Superior temporal gyrus (tissue), 1 donor: ENCODE results near the gene CHRNB1.

Experiments used
- DNase-seq: peaks from one replicate; pipeline ENCODE4 v3.0.0-alpha.2; 2016; ENCODE audit errors: extremely low spot score

The CHRNB1 gene

DNA sequence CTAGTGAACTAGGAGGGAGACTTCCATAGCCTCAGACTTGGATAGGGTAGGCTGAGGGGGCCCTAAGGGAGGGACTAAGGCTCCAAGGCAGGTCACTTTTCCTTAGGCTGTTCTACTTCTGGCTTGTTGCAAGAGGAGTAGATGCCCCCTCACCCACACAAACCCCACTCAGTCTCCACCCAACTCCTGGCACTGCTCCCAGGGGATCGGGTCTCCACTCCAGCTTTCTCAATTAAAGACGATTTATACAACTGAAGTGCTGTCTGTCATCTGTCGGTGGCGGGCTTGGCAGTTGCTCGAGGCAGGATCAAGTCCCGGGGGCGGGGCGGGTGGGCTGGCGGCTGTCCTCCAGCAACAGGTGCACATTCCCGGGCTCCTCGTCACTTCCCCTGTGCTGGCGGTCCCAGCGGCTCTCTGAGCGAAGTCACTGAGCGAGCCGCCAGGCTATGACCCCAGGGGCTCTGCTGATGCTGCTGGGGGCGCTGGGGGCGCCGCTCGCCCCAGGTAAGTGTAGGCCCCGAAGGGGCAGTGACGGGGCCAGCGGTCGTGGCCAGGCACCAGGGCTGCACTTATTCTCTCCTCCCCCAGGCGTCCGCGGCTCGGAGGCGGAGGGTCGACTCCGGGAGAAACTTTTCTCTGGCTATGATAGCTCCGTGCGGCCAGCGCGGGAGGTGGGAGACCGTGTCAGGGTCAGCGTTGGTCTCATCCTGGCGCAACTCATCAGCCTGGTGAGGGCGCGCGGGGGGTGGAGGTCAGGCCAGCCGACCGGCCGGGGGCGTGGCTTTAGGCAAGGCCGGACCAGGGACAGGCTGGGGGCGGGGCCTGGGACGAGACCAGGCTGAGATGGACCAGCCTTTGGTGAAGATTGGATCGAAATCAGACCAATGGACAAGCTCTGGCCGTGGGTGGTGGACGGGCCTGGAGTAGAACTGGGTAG is at the start of gene CHRNB1:
Gene CHRNB1, plus strand, starts transcription at position 380 of the 937 bp plus-strand sequence. Its CDS starts 67 bp downstream, at position 447.
- DNase-seq = peak; percentile 70

GRCh38 chr17:7396147-7396546 is 48.7 kb upstream of the CHRNB1 start:
- DNase-seq = no peak

DNA sequence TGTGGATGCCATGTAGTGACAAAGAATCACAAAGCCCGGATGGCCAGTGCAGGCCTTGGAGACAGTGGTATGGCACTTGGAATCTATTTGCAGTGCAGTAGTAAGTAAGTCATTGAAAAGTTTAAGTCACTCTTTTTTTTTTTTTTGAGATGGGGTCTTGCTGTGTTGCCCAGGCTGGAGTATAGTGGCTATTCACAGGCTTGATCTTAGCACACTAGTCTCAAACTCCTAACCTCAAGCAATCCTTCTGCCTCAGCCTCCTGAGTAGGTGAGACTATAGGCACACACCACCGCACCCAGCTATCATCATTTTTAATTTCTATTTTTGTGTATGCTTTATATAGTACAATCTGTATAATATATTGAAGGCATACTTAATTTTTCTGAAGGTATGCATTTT is 46.2 kb upstream of the CHRNB1 start:
- DNase-seq = no peak

- no peak for DNase-seq
Observed at GRCh38 chr17:7403043-7403726, 41.7 kb upstream of the CHRNB1 start.

- DNase-seq = no peak
Observed at GRCh38 chr17:7403727-7403976, 41.2 kb upstream of the CHRNB1 start.

DNA sequence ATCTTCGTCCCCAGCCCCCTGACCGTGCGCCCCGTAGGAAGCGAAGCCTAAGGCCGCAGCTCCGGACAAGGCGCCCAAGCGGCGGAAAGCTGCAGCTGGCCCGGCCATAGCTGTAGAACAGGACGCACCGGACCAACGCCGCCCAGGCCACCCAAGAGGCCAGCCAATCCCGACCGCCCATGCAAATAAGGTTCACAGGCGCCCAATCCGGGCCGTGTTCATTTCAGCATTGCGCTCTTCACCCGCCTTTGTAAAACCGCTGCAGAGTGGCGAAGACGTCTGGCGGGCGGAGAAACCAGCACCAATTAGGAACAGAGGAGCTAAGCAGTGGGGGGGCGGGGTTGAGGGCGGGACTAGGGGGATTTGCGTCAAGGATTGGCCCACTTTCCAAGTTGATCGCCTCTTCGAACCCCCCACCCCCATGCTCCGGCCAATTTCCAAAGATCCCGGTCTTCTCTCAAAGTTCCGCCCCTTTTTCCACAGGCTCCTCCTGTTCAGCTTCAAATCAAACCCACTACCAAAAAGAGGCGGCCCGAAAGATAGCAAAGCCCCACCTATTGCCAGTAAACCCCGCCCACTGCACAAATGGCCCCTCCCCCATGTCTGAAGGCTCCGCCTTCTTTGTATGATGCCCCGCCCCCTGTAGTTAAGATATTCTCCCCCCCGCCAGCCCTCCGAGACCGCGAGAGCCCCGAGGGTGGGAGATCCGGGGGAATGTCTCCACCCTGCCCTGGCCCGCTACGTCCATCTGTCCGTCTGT is 40.7 kb upstream of the CHRNB1 start, which contains the start of gene TMEM256:
Gene TMEM256, minus strand, starts transcription at position 121 of the 760 bp plus-strand sequence. Its CDS starts 13 bp downstream, at position 108.
- peak; percentile 99 for DNase-seq

DNA sequence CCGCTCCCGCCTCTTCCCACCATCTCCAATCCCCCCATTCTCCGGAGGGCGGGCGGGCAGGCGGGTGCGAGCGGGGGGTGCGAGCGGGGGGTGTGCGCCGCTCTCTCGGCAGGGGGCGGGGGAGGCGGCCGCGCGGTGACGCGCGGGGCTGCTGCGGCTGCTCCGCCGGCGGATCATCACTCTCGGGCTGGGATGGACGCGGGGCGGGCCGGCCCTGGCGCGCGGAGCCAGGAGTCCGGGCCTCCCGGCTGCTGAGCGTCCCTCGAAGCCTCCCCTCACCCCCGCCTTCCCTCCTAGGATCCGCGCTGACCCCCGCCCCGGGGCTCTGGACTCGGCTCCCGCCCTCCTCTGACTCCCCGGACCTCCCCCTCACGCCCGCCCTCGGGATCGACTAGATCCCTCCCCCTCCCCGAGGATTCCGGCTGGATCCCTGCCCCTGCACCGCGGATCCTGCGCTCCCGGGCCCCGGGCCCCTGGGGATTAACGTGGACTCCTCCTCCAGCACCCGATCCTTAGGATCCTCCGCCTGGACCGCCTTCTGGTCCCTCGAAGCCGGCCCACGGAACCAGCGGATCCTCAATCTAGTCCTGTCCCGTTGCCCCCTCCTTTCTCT is 40.0 kb upstream of the CHRNB1 start:
- DNase-seq = no peak

- DNase-seq = no peak
Observed at GRCh38 chr17:7405350-7406234, 39.3 kb upstream of the CHRNB1 start.

DNA sequence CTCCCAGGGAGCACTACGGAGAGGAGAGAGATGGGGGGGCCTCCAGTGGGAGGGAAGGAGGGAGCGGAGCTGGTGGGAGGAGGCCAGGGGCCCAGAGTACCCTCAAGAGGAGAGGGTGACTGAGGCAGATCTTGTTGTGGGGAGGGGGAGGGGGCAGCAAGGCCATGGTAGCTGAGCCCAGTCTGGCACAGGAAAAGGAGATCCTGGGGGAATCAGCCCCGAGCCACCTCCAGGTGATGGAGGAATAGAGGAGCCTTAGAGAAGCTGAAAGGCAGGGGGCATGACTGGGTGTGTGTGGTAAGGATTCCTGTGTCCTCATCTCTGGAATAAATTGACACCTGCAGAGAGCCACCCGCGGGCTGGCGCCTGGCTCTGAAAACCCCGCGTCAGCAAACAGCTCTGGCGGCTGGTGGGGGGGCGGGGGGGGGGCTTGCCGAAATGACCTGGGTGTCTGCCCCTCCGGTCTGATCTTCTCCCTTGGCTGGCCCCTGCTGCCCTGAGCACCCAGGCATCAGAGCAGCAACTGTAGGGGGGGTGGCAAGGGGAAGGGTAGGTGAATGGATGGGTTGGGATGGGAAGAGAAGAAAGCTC is 38.5 kb upstream of the CHRNB1 start:
- no peak for DNase-seq

GRCh38 chr17:7407082-7407481 is 37.8 kb upstream of the CHRNB1 start:
- no peak for DNase-seq

- DNase-seq = no peak
Observed at GRCh38 chr17:7407485-7408251, 37.2 kb upstream of the CHRNB1 start, which contains the start of gene NLGN2. Gene NLGN2, plus strand, starts transcription at chr17:7407845. Its CDS starts 411 bp downstream, at chr17:7408256.

DNA sequence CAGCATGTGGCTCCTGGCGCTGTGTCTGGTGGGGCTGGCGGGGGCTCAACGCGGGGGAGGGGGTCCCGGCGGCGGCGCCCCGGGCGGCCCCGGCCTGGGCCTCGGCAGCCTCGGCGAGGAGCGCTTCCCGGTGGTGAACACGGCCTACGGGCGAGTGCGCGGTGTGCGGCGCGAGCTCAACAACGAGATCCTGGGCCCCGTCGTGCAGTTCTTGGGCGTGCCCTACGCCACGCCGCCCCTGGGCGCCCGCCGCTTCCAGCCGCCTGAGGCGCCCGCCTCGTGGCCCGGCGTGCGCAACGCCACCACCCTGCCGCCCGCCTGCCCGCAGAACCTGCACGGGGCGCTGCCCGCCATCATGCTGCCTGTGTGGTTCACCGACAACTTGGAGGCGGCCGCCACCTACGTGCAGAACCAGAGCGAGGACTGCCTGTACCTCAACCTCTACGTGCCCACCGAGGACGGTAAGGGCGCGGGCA is 36.6 kb upstream of the CHRNB1 start:
- no peak for DNase-seq

GRCh38 chr17:7408863-7409262 is 36.0 kb upstream of the CHRNB1 start:
- no peak for DNase-seq

- no peak for DNase-seq
Observed at GRCh38 chr17:7409716-7410115, 35.1 kb upstream of the CHRNB1 start.

DNA sequence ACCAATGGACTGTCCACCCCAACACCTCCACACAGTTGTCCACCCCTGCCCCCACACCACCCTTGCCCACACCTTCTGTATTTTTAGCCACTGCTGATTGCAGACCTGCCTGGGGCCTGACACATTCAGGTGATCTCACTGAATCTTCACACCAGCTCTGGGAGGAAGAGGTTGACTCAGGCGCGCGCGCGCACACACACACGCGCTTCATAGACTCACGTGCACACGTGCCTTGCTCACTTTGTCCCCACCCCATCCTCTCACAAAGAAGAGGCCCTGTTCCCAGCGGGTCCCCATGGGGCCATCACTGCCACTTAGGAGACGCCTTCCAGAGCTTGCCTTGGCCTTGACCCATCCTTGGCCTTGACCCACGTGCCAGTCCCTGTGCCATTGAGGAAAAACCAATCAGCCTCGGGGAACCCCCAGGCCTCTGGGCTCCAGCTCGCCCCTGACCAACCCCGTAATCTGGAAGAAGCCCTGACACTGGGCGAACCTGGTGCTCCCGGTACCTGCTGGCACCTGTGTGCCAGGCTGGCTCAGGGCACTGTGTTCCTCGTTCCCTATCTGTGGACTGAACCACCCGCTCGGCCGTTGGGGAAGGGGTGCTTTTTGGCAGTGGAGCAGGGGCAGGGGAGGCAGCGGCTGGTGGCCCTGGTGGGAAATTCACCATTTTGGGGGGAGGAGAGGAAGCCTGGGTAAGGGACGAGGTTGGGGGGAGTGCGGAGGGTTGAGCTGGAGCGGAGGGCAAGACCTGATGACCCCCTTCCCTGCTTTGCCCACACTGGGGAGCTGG is 34.0 kb upstream of the CHRNB1 start:
- no peak for DNase-seq

- no peak for DNase-seq
Observed at GRCh38 chr17:7411427-7411750, 33.5 kb upstream of the CHRNB1 start.

DNA sequence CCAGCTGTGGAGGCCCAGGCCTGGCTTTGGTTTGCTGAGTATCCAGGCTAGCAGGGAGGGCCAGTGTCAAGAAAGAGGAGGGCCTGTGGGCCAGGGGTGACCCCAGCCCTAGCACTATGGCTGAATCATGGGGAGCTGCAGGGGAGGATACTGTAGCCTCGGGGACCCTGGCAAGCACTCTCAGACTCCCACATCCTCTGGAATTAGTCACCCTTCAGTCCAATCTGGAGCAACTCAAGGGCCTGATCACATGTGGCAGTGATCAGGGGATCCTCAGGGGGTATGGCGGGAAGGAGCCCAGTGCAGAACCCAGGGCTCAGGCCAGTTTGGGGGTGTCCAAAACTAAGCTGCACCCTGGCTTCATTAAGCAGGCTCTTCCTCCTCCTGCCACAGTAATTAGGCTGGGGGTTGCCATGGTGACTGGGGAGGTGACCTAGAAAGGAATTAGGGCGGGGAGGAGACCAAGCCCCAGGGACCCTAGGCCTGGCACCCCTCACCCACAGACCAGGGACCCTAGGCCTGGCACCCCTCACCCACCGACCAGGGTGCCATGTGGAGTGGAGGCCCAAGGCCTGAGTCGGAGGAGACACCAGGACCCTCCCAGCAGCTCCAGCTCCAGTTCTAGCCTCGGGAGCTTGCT is 31.4 kb upstream of the CHRNB1 start:
- no peak for DNase-seq

- DNase-seq = no peak
Observed at GRCh38 chr17:7414837-7415236, 30.0 kb upstream of the CHRNB1 start.
